ENCODE measurements around the gene HOXD8.

Gene HOXD8

GRCh38 chr2:176128982-176129796, at the start of gene HOXD8:
TSS of gene HOXD8 (plus strand) at chr2:176129705. CDS start at chr2:176130367, 662 bp downstream.
- no peak for DNase-seq (ENCODE audit: low read depth in 3 of 3)

- DNase-seq (ENCODE audit: low read depth in 3 of 3), result no peak
Measured at GRCh38 chr2:176079831-176080539, 49.5 kb upstream of the HOXD8 start.

DNA sequence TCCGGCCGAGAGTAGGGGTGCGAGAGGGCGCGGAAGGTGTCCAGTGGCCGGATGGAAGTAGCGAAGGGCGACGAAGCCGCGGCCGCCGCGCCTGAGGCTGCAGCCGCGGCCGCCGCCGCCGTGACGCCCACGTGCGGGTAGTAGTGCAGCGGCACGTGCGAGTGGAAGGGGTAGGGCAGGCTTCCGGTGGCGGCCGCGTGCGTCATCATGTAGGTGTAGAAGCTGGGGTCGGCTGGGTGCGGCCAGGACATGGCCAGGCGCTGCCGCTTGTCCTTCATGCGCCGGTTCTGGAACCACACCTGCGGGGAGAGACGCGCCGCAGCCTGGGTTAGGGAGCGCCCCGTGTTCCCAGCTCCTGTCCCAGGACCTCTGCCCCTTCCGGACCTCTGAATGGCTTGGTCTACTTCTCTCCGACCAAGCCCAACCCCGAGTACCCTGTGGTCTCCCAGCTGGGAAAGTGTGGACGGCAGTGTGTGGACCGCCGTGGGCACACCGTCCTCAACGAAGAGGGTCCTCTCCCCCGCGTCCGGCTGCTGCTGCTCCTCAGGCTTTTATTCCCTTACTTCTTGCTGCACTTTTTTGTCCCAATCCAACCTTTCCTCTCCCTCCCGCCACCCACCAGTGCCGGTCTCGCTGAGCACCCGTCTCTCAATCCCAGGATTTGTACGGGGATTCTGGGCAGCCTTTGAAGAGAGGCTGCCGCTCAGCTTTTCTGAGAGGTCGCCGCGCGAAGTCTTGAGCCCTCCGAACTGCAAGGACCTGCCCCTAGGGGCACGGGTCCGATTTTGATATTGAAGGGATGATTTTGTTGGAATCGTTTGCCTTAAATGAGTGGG, 48.7 kb upstream of the HOXD8 start:
- no peak for DNase-seq (ENCODE audit: low read depth in 3 of 3)

- DNase-seq (ENCODE audit: low read depth in 3 of 3), result no peak
Measured at GRCh38 chr2:176081376-176081836, 48.1 kb upstream of the HOXD8 start.

DNA sequence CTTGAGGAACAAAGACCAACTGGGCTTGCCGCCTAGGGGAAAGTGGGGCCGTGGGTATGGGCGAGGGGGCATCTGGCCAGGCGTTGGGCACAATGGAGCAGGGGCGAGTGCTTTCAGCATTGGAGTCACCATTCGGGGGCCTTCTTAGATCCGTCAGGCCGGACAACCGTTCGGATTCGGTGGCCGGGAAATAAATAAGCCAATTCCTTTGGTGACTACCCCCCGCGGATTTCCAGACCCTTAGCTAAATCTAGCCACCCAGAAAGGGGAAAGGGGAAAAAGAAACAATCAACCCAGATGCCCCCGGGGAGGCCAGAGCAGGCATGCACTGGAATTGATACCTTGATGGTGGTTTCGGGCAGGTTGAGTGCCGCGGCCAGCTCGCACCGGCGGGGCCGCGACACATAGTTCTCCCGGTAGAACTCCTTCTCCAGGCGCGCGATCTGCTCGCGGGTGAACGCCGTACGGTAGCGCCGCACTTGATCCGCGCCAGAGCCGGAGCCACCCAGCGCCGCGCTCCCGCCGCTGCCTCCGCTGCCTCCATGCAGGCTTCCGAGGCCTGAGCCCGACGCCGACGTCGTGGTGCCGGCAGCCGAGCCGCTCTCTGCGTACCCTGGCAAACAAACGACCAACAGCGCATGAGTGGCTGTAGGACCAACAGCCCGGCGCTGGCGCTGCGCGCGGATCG, 47.5 kb upstream of the HOXD8 start:
- DNase-seq (ENCODE audit: low read depth in 3 of 3), result no peak

- no peak for DNase-seq (ENCODE audit: low read depth in 3 of 3)
Measured at GRCh38 chr2:176082525-176082823, 47.0 kb upstream of the HOXD8 start.

DNA sequence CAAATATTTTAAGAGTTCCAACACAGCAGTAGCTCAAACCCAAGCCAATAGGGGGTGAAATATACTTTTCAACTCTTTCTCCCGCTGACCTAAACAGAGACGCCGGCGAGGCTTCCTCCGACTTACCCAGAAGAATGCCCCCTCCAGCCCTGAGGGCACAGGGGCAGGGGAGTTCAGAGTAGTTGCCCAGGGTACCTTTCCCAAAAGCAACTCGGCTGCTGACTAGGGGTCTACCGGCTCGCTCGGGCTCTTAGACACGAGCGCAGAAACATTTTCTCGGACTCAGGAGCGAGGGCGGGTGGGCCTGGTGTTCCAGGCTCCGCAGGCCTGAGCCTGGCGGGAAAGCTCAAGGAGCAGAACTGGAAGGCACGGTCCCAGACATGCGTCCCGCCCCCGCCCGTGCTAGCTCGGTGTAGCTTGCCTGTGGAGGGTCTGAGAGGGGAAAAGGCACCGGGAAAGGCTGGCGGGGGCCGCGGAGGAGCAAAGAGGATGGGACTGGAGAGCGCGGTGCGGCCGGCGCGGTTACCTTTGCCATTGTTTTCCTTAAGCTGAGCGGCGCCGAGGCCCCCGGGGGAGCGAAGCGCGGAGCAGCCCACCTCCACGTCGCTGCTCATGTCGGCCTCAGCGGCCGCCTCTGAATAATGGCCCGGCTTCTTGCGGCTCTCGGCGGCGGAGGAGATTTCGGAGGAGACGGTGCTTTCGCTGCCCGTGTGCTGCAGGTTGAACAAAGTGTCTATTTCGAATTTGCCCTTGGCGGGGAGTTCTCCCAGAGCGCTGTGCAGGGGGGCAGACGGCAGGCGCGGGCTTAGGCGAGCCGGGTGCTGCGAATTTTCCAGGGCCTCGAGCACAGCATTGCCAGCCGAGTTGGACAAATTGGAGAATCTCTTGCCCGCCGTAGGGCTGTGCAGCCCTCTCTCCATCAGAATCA, 46.4 kb upstream of the HOXD8 start:
- no peak for DNase-seq (ENCODE audit: low read depth in 3 of 3)

DNA sequence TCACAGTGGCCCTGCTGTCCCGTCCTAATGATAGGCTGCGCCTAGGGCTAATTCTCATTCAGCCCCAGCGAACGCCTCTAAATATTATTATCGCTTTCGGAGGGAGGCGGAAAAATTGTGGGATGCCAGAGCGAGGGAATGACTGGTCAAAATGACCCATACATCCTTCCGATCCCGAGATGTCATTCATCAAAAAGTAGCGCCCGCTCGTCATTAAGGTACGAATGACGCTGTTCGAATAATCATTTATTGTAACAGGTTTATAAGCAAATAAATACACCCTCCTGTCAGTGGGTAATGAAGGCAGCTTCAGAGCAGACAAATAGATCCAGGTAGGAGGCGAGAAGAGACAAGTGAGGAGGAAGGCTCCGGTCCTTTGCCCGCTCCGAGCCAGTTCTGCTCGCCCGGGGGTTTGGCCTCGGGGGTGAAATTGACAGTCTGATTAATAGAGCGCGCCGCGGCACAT, 45.7 kb upstream of the HOXD8 start, which contains the start of gene EVX2:
Gene EVX2, minus strand, starts transcription at position 167 of the 466 bp plus-strand sequence. CDS start 186 bp downstream, outside the sequence.
- DNase-seq (ENCODE audit: low read depth in 3 of 3), result no peak

DNA sequence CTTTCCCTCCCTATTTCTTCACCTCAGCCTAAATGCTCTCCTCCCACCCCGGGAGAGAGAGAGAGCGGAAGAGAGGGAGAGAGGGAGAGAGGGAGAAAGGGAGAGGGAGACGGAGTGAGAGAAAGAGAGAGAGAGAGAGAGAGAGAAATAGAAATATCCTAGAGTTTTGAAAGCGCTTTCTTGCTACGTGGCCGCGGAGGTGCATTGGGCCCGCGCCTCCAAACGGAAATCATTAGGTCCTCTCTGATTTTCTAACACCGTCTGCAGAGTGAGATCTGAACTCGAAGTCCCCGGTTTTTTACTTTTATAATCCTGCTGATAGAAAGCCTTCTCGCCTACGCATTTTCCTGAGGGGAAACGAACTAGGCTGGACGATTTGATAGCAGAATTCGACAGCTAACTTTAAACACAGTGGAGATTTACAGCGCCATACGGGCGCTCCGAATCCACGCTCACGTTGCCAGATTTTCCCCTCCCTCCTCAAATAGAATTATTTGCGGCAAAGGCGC, 44.8 kb upstream of the HOXD8 start:
- no peak for DNase-seq (ENCODE audit: low read depth in 3 of 3)

DNA sequence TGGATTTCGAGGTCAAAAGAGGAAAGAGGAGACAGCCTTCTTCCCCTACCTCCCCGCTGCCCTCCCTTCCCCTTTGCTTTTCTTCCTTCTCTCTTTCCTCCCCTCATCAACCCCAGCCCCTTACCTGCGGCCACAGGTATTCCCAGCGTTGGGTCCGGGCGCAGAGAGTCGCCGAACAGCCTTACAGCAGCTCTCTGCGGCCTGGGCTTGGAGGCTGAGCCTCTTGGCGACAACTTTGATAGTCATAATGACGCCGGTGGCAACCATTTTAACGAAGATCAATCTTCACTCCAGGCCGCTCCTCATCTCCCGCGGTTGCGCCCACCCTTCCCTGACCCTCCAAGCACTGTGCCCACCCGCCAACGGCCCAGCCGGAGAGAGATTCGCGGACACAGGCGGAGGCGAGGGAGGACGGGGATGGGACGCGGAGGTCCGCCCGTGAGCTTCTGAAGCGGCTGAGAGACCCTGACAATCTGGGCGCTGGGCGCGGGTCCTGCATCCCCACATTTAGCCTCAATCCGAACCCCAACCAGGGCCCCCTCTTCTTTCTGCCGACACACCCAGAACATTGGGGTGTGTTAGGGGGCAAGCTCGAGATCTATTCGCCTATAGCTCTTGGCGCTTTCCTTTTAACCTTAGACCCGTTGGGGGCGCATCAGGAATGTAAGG, 44.3 kb upstream of the HOXD8 start:
- no peak for DNase-seq (ENCODE audit: low read depth in 3 of 3)

DNA sequence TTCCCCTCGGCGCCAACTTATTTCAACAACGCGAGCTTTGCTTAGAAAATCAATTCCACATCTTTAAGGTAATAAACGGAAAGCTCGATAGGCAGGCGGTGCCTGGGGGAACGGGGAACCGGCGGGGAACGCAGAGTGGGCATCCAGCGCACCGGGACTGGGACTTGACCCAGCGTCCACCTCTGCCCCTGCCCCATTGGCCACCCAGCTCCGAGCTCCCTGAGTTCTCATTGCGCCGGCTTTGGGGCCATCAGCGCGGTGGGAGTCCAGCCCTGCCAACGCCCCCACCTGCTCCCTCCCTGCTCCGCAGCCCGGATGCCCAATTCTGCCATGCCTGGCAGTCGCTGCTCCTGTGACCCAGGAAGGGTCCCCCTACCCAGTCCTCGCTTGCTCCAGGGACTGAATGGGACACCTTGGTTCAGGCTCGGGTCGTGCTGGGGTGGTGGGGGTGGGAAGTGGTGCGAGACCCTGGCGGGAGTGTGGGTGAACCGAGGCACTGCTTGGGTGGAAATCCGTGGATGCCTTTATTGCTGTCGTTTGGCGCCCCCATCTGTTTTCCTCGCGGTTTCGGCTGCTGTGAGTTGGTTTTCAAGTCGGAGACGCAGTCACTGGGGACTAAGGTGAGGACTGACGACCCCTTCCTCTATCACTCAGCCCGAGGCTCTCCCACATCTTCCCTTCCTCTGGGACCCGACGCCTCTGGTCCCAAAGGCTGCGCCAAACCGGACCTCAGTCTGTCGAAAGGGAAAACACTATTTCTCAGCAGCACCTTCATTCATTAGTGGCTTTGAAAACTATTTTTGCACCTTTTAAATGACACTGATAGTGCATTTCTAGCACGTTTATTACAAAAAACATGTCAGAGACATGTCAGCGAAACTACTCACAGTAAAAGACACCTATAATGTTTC, 43.4 kb upstream of the HOXD8 start:
- DNase-seq (ENCODE audit: low read depth in 3 of 3), result no peak

DNA sequence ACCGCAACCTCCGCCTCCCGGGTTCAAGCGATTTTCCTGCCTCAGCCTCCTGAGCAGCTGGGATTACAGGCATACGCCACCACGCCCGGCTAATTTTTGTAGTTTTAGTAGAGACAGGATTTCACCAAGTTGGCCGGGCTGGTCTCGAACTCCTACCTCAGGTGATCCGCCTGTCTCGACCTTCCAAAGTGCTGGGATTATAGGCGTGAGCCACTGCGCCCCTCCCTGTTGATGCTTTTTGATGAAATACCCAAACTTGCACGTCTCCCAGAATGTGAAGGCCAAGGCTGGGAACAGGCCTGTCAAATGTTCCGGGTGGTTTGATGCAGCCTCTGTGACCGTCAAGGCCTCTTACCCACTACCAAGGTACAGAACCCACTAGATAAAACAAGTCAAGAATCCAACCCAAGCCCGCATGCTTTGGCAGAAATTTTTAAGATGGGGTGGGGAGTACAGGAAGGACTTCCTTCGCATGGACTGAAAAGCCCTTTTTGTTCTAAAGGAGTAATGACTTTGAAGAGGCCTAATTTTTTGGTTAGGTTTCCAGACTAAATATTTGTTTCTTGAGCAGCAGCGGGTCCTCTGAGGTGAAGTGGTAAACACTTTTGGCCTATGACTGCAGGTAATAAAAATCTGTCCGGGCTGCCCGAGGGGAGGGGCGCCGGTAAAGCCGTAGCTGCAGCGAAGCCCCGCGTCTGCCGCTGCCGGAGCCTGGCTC, 42.0 kb upstream of the HOXD8 start:
- no peak for DNase-seq (ENCODE audit: low read depth in 3 of 3)

DNA sequence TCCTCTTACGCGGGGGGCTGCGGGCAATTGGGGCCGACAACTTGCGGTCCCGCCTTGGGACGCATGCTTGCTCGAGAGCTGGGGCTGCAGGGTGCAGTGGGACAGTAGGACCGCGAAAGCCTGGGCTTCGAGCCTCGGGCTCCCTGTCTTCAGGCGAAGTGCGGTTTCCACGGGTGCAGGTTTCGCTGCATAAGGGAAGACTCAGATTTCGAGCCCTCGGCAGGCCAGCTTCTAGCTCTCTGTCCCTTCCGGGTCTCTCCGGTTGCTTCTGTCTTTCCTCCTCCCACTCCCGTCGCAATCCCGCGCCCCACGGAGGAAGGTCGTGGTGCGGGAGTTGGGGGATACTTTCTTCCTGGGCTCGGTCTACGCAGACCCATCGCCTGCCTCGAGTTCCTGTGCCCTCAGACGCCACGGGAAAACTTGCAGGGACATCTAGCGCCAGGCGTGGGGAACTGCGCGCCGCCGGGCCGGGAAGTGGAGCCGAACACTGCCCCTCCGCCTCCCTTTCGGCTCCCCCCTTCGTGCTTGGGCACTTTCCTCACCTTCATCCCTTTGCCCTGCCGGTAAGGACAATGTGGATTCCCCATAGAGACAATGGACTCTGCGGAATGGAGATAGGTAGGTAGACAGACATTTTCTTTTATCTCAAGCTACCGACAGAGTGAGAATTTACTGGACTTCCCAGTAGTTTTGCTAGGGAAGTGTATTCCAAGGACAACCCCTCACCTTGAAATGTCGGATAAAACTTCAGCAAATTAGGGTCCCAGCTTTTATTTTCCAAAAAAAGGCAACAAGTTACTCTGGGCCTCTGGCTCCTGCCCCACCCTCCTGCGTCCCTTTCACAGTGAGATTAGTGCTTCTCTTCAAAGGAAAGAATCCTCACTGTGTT, 41.2 kb upstream of the HOXD8 start:
- no peak for DNase-seq (ENCODE audit: low read depth in 3 of 3)

DNA sequence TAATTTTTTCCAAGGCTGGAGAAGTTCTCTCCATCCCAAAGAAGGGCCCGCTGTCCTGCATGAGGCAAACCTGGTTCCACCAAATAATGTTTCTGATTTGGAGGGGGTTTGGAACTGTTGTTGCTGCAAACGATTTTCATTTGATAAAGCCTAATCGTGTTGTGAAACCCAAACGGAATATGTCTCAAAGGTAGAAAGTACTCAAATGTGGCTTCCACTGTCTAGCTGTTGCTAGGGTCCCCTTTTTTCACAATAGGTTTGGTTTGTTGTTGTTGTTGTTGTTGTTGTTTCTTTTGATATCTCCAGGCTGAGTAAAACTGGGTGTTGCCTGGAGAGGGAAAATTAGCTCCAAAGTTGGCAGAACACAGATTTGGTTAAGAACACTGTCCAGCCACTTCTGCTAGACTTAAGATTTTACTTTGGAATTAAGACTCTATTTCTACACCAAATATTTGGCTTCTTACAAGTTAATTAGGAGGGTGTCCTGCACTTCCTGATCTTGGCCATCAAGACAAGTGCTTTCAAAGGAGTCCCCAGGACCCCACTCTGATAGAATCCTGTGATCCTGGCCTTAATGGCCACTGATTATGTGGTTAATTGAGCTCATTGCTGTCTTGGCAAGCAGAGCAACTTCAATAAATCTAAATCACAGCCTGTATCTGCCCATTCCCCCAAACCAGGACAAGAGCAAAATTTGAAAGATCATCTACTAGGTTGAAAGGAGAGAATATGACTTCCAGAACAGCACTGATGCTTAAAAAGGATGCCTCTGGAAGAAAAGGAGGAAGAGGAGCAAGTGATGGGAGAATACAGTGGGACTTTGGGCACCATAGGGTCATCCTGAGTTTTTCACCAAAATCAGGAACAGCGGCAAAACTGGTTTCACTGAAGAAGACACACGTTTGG, 40.3 kb upstream of the HOXD8 start:
- no peak for DNase-seq (ENCODE audit: low read depth in 3 of 3)

- DNase-seq (ENCODE audit: low read depth in 3 of 3), result no peak
Measured at GRCh38 chr2:176089843-176090395, 39.6 kb upstream of the HOXD8 start.

DNA sequence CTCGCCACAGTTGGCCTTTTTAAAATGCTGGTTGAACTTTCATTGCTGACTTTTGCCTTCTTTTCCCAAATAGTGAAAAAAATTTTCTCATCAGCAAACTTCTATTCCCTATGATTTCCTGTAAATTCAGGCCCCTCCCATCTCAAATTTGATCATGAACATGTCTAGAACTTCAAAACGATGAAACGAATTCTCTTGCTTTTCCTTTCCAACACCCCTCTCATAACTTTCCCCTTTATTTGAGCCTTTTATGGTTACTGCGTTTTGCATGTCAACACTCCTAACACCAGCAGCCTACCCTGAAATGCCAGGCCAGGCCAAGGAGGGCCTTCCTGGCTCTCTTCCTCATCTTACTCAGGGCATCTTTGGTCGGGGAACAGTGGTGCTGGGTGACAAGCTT, 38.6 kb upstream of the HOXD8 start:
- DNase-seq (ENCODE audit: low read depth in 3 of 3), result no peak
